ENCODE data around the gene FNBP1. TPM values are rescaled to one million over a fixed set of nuclear protein-coding genes. Genes with fewer than 3 reads are reported as not detected.

The FNBP1 gene
- total RNA-seq, 2 experiments from 2014 or later: 126 to 128 TPM

DNA sequence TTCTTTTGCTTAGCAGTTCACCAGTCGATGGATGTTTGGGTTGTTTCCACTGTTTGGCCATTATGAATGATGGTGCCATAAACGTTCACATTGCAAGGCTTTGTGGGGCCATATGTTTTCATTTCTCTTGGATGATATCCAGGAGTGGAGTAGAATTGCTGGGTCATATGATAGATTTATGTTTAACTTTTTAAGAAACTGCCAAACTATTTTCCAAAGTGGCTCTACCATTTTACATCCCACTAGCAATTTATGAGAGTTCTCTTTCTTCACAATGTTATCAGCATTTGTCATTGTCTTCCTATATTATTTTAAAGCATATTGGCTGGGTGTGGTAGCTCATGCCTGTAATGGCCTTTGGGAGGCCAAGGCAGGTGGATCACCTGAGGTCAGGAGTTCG, 15.9 kb upstream of the FNBP1 start:
- no peaks in the 10 kb centered on the region for H3K9me3 Mint-ChIP-seq
- no peak for DNase-seq

DNA sequence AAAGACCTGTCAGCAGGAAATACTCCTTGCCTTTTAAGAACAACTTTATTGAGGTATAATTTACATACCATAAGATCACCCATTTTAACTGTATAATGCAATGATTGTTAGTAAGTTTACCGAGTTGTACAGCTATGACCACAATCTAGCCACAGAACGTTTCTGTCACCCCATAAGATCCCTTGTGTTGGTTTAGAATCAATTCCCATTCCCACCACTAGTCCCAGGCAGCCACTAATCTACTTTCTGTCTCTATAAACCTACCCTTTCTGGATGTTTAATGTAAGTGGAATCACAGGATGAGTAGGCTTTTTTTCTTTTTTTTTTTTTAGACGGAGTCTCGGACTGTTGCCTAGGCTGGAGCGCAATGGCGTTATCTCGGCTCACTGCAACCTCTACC, 15.2 kb upstream of the FNBP1 start:
- Mint-ChIP-seq H3K27me3 (ENCODE audit: low read depth) (no peaks in the 10 kb centered on the region), H3K9me3 (no peaks in the 10 kb centered on the region), H3K4me3 (no peak overlapping the region), H3K27ac (no peak overlapping the region), H3K36me3 (ENCODE audit: low read depth) (peaks cover 9% of the 10 kb centered on the region), H3K4me1 (ENCODE audit: low read depth) (peaks cover 29% of the 10 kb centered on the region)
- DNase-seq: no peak
- CTCF ChIA-PET: interaction anchor here (0.6 to 2.1 kb wide), 3 partner anchors 9 to 391 kb away, joined by 4 to 9 read pairs (median 4); no protein-coding TSS in a partner anchor
- intact Hi-C loops (cut with micrococcal nuclease): loop anchor here (5.0 kb wide), 1 partner anchor 39 kb away; no protein-coding TSS in a partner anchor

More for the DNA sequence above, 15.9 kb upstream of the FNBP1 start:
- intact Hi-C loops (cut with micrococcal nuclease): loop anchor here (5.0 kb wide), 1 partner anchor 38 kb away; no protein-coding TSS in a partner anchor
- CTCF ChIA-PET: interaction anchor here (0.6 to 2.1 kb wide), 4 partner anchors 9 to 222 kb away, joined by 4 to 9 read pairs (median 4); no protein-coding TSS in a partner anchor
- H3K4me1 Mint-ChIP-seq (ENCODE audit: low read depth): peaks cover 30% of the 10 kb centered on the region
- no peak overlapping the region for H3K4me3 Mint-ChIP-seq
- no peaks in the 10 kb centered on the region for H3K27me3 Mint-ChIP-seq (ENCODE audit: low read depth)
- no peak overlapping the region for H3K27ac Mint-ChIP-seq
- H3K36me3 Mint-ChIP-seq (ENCODE audit: low read depth): peaks cover 9% of the 10 kb centered on the region

DNA sequence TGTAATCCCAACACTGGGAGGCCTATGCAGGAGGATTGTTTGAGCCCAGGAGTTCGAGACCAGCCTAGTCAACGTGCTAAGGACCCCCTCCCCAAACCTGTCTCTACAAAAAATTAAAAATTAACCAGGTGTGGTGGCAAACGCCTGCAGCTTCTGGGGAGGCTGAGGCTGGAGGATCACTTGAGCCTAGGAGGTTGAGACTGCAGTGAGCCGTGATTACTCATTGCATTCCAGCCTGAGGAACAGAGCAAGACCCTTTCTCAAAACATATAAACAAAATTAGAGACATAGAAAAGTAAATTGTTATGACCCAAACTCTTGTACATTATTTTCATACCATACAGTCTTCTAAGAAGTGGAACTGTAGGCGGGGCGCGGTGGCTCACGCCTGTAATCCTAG, 11.8 kb upstream of the FNBP1 start:
- DNase-seq: no peak
- H3K36me3 Mint-ChIP-seq (ENCODE audit: low read depth): peaks cover 7% of the 10 kb centered on the region
- no peaks in the 10 kb centered on the region for H3K9me3 Mint-ChIP-seq
- CTCF ChIA-PET: no interaction called here
- intact Hi-C loops (cut with micrococcal nuclease): loop anchor here (5.0 kb wide), 1 partner anchor 42 kb away; no protein-coding TSS in a partner anchor
- no peaks in the 10 kb centered on the region for H3K27me3 Mint-ChIP-seq (ENCODE audit: low read depth)
- H3K4me3 Mint-ChIP-seq: peak overlapping the region; percentile 92
- H3K27ac Mint-ChIP-seq: peak overlapping the region; percentile 90
- peaks cover 38% of the 10 kb centered on the region for H3K4me1 Mint-ChIP-seq (ENCODE audit: low read depth)

DNA sequence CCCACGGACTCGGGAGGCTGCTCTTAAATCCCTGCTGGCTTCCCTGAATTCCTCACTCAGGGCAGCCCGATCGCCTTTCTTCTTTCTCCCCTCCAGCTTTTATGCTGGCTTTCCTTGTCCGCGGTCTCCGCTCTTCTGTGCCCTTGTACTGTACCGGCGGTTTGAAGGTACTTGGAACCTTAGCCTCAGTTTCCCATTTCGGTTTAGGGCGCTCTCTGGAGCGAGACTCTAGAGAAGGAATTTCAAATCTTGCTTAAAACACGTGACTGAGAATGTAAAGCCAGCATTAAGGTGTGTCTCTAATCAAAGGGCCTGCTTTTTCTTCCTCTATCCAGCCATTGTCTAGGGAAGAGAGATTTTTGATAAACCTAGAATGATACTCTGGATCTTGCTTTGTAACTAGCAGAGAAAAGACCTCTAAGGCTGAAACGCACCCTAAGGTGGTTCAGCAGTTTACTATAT, 11.4 kb upstream of the FNBP1 start:
- intact Hi-C loops (cut with micrococcal nuclease): no loop called here
- peaks cover 7% of the 10 kb centered on the region for H3K36me3 Mint-ChIP-seq (ENCODE audit: low read depth)
- H3K4me1 Mint-ChIP-seq (ENCODE audit: low read depth): peaks cover 38% of the 10 kb centered on the region
- no peaks in the 10 kb centered on the region for H3K9me3 Mint-ChIP-seq
- CTCF ChIA-PET: interaction anchor here (0.8 kb wide), 1 partner anchor 168 kb away, joined by 3 read pairs; no protein-coding TSS in a partner anchor
- DNase-seq: no peak
- H3K27me3 Mint-ChIP-seq (ENCODE audit: low read depth): no peaks in the 10 kb centered on the region
- H3K27ac Mint-ChIP-seq: peak overlapping the region; percentile 90
- peak overlapping the region; percentile 92 for H3K4me3 Mint-ChIP-seq

DNA sequence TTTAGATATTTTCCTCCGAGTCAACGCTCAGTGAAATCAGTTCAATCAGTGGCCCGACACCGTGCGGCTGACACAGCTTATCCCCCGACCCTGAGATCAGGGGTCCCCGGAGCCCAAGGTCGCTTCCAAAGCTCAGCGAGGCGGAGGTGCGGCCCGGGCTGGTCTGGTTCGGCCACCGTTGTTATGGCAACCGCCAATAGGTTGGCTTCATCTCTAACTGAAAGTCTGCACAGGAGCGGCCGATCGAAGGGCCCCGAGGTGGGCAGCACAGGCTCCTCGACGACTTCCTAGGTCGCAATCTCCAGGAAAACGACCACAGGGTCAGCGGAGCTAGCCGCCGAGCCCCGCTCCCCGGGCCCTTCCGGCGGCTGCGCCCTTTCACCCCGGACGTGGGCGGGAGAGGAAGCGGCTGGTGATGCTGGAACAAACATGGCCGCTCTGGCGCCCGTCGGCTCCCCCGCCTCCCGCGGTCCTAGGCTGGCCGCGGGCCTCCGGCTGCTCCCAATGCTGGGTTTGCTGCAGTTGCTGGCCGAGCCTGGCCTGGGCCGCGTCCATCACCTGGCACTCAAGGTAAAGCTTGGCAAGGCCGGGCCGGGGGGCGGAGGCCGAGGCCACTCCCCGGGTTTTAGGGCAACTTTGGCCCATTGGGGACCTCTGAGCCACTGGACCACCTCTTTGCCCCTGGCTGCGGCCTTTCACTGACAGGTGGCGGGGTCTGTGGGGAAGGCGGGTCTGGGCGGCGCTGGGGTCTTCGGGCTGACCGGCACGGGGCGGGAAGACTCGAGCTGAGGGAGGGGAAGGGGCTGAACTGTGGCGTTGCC, 10.7 kb upstream of the FNBP1 start, which contains the start of gene GPR107:
GPR107 (plus strand) TSS at position 403 of the 821 bp plus-strand sequence; CDS start at position 430, 27 bp downstream.
- intact Hi-C loops (cut with micrococcal nuclease): loop anchor here (1.0 kb wide), 1 partner anchor 8 kb away; no protein-coding TSS in a partner anchor
- CTCF ChIA-PET: interaction anchor here (0.6 to 1.8 kb wide), 6 partner anchors 15 to 169 kb away, joined by 3 to 6 read pairs (median 4); no protein-coding TSS in a partner anchor
- Mint-ChIP-seq H3K9me3 (no peaks in the 10 kb centered on the region), H3K36me3 (ENCODE audit: low read depth) (peaks cover 6% of the 10 kb centered on the region), H3K4me1 (ENCODE audit: low read depth) (peaks cover 37% of the 10 kb centered on the region), H3K27ac (peak within 1 kb of the TSS; percentile 90), H3K4me3 (peak within 1 kb of the TSS; percentile 92), H3K27me3 (ENCODE audit: low read depth) (no peaks in the 10 kb centered on the region)
- DNase-seq: peak; percentile 88

DNA sequence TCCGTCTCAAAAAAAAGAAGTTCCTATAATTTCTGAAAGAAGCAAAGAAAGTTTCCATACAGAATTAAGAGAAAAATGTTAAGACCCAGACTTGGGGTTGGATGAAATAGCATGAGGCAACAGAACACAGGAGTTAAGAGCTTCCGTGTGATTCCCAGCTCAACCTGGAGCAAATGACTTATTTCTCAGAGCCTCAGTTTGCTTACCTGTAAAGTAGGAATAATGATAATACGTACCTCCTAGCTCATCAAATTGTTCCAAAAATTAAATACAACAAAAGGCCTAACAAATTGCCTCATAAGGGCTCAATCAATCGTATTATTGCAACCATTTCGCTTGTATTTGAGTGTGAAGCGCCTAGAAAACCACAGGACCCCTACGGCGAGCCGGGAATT, 10.1 kb upstream of the FNBP1 start:
- no peak for DNase-seq
- Mint-ChIP-seq H3K27ac (peak overlapping the region; percentile 84), H3K27me3 (ENCODE audit: low read depth) (no peaks in the 10 kb centered on the region), H3K36me3 (ENCODE audit: low read depth) (peaks cover 1% of the 10 kb centered on the region), H3K4me3 (peak overlapping the region; percentile 92), H3K9me3 (no peaks in the 10 kb centered on the region), H3K4me1 (ENCODE audit: low read depth) (peaks cover 35% of the 10 kb centered on the region)
- CTCF ChIA-PET: interaction anchor here (0.6 to 1.8 kb wide), 5 partner anchors 14 to 168 kb away, joined by 3 to 6 read pairs (median 4); no protein-coding TSS in a partner anchor
- intact Hi-C loops (cut with micrococcal nuclease): loop anchor here (1.0 kb wide), 1 partner anchor 8 kb away; no protein-coding TSS in a partner anchor

DNA sequence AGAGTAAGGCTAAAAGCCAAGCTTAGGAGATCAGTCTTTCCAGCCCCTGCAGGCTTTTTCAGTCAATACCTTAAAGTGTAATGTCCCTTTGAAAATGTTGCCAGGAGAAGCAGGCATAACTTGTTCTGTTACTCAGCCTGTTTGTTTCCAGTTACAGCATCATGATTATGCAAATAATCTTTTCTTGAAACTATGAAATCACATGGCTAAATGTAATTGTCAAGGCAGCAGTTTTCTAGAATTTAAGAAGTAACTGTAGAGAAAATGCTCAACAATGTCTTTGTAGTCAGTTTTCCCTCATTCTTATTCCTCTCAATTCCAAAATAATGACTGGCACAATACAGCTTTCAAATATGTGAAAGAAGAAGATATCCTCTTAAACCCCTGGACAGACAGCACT, 8.9 kb upstream of the FNBP1 start:
- intact Hi-C loops (cut with micrococcal nuclease): no loop called here
- H3K4me3 Mint-ChIP-seq: peak overlapping the region; percentile 54
- DNase-seq: no peak
- H3K36me3 Mint-ChIP-seq (ENCODE audit: low read depth): no peaks in the 10 kb centered on the region
- H3K27ac Mint-ChIP-seq: peak overlapping the region; percentile 50
- peaks cover 34% of the 10 kb centered on the region for H3K4me1 Mint-ChIP-seq (ENCODE audit: low read depth)
- CTCF ChIA-PET: interaction anchor here (0.6 kb wide), 1 partner anchor 55 kb away, joined by 3 read pairs; no protein-coding TSS in a partner anchor
- no peaks in the 10 kb centered on the region for H3K9me3 Mint-ChIP-seq
- no peaks in the 10 kb centered on the region for H3K27me3 Mint-ChIP-seq (ENCODE audit: low read depth)

DNA sequence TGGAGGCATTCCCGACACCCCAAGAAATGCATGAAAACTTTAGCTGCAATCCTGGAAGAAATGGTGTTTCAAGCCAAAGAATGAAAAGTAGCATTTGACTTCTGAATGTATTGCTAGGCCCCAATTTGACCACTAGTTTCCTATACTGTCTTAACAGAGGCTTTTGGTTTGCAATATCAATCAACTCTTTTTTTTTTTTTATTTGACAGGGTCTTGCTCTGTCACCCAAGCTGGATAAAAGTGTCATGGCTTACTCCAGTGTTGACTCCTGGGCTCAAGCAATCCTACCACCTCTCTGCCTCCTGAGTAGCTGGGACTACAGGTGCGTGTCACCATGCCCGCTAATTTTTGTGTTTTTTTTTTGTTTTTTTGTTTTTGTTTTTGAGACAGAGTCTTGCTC, 7.5 kb upstream of the FNBP1 start:
- Mint-ChIP-seq H3K36me3 (ENCODE audit: low read depth) (no peaks in the 10 kb centered on the region), H3K9me3 (no peaks in the 10 kb centered on the region), H3K4me3 (no peak overlapping the region), H3K27me3 (ENCODE audit: low read depth) (no peaks in the 10 kb centered on the region), H3K4me1 (ENCODE audit: low read depth) (peaks cover 29% of the 10 kb centered on the region), H3K27ac (peak overlapping the region; percentile 37)
- intact Hi-C loops (cut with micrococcal nuclease): no loop called here
- CTCF ChIA-PET: interaction anchor here (1.1 kb wide), 1 partner anchor 9 kb away, joined by 3 read pairs; no protein-coding TSS in a partner anchor
- no peak for DNase-seq

DNA sequence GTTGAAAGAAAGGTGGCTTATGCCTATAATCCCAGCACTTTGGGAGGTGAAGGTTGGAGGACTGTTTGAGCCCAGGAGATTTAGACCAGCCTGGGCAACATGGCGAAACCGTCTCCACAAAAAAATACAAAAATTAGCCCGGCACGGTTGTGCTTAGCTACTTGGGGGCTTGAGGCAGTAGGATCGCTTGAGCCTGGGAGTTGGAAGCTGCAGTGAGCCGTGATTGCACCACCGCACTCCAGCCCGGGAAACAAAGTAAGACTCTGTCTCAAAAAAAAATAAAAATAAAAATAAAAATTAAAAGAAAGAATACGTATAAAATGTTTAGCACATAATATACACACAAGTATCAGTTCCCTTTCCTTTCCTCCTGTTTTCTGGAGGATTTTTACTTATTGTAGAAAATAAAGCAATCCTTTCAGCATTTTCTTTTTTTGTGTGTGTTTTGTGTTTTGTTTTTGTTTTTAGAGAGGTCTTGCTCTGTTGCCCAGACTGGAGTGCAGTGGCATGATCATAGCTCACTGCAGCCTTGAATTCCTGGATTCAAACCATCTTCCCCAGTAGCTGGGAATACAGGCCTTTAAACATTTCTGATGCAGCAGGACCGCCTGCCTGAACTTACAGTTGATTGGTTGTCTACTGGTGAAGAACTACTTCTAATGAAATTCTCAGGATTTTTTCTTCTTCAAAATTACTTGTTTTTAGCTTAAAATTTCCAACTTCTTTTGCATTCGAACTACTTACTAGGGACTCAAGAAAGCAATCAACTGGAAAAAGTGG, 6.6 kb upstream of the FNBP1 start:
- Mint-ChIP-seq H3K27me3 (ENCODE audit: low read depth) (no peaks in the 10 kb centered on the region), H3K9me3 (no peaks in the 10 kb centered on the region), H3K4me3 (no peak overlapping the region), H3K36me3 (ENCODE audit: low read depth) (no peaks in the 10 kb centered on the region), H3K4me1 (ENCODE audit: low read depth) (peaks cover 32% of the 10 kb centered on the region), H3K27ac (no peak overlapping the region)
- CTCF ChIA-PET: interaction anchor here (1.1 kb wide), 1 partner anchor 10 kb away, joined by 3 read pairs; no protein-coding TSS in a partner anchor
- intact Hi-C loops (cut with micrococcal nuclease): no loop called here
- no peak for DNase-seq

DNA sequence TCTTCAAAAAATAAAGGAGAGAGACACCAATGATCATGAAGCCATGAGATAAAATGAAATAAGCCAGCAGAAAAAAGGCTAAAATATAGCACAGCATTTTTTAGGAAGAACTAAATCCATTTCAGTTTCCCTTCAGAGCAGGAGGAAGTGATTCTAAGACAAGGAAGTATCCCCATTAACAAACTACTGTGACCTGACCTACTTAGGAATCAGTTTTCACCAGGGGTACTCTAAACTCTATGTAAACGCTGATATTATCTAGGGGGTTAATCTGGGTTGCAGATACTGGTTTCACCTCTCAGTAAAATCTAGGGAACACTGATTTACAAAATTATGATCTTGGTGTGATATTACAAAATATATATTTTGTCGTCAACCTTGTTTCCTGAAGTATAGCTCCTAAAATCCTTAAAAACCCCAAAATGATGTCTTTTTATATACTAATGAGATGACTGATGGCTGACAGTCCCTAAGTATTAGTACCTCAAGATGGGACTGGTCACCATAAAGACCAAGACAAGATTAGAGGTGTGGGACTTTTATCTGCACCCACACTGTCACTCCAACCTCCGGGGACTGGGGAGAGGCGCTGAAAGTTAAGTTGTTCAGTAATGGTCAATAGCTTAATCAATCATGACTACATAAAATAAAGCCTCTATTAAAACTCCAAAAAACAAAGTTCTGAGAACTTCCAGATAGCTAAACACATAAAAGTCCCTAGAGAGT, 2.9 kb upstream of the FNBP1 start:
- peaks cover 33% of the 10 kb centered on the region for H3K4me1 Mint-ChIP-seq (ENCODE audit: low read depth)

More for the DNA sequence above, 2.9 kb upstream of the FNBP1 start:
- Mint-ChIP-seq H3K27ac (no peak overlapping the region), H3K27me3 (ENCODE audit: low read depth) (no peaks in the 10 kb centered on the region), H3K36me3 (ENCODE audit: low read depth) (peaks cover 11% of the 10 kb centered on the region), H3K4me3 (no peak overlapping the region), H3K9me3 (no peaks in the 10 kb centered on the region)
- CTCF ChIA-PET: interaction anchor here (0.5 to 3.1 kb wide), 3 partner anchors 16 to 161 kb away, joined by 4 to 14 read pairs (median 6); no protein-coding TSS in a partner anchor
- no peak for DNase-seq
- intact Hi-C loops (cut with micrococcal nuclease): loop anchor here (1.0 kb wide), 1 partner anchor 7 kb away; the partner anchor contains the start of gene GPR107

Data from activated naive CD4-positive, alpha-beta T cell treated with anti-CD3 and anti-CD28 coated beads for 36 hours (primary cell).